ENCODE data around the gene F10.

Gene F10

DNA sequence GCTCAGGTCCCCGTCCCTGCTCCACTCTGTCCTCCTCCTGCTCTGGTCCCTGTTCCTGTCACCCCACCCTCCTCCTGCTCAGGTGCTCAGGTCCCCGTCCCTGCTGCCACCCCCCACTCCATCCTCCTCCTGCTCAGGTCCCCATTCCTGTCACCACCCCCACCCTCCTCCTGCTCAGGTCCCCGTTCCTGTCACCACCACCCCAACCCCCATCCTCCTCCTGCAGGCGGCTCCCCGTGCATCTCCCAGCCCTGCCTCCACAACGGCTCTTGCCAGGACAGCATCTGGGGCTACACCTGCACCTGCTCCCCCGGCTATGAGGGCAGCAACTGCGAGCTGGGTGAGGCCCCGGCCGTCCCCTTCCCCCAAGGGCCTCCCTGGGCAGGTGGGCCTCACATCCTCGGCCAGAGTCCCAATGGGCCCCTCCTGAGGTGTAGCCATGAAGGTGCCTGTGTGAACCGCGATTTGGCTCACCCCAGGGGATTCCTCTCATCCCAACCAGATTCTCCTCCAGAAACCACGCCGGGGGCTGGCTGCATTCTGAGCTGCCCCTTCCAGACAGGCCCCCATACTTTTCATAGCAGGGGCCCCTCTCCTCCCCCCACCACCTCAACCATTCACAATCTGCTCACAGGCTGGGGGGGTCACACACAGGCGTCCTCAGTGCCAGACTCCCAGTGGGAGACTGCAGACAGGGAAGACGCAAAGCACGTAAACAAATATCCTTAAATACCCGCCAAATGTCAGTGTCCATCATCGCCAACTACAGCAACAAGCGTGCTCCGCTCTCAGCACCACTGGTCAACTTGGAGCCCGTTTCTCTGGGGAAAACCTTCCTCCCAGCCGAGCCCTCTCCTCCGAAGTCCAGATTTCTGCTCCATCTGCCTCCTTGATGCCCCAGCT lies 40.4 kb downstream of the F10 start:
- no peak overlapping the region for H3K4me3 ChIP-seq (replicated peaks; ENCODE audit: low read depth, low read length)
- DNase-seq (ENCODE audit: extremely low read depth, low read depth), result no peak
- TF ChIP-seq, protein P1, sequence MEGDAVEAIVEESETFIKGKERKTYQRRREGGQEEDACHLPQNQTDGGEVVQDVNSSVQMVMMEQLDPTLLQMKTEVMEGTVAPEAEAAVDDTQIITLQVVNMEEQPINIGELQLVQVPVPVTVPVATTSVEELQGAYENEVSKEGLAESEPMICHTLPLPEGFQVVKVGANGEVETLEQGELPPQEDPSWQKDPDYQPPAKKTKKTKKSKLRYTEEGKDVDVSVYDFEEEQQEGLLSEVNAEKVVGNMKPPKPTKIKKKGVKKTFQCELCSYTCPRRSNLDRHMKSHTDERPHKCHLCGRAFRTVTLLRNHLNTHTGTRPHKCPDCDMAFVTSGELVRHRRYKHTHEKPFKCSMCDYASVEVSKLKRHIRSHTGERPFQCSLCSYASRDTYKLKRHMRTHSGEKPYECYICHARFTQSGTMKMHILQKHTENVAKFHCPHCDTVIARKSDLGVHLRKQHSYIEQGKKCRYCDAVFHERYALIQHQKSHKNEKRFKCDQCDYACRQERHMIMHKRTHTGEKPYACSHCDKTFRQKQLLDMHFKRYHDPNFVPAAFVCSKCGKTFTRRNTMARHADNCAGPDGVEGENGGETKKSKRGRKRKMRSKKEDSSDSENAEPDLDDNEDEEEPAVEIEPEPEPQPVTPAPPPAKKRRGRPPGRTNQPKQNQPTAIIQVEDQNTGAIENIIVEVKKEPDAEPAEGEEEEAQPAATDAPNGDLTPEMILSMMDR (IDR thresholded peaks at IDR 0.05; ENCODE audit: low read depth, low read length, missing control alignments), result no peak

DNA sequence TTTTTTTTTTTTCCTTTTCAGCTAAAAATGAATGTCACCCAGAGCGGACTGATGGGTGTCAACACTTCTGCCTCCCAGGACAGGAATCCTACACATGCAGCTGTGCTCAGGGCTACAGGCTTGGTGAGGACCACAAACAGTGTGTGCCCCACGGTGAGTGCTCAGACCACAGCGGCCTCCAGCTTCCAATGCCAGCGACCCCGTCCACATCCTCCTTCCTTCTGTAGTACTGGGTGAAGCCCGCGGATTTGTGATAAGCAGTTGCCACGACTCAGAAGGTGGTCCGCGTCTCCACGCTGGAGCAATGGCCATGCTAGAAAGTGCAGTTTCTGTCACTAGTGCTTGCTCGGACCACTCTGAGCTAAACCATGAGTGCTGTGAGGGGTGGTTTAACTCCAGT lies 41.9 kb downstream of the F10 start:
- TF ChIP-seq, protein P1 (IDR thresholded peaks at IDR 0.05; ENCODE audit: low read depth, low read length, missing control alignments), result no peak
- no peak overlapping the region for H3K4me3 ChIP-seq (replicated peaks; ENCODE audit: low read depth, low read length)
- DNase-seq (ENCODE audit: extremely low read depth, low read depth), result no peak

DNA sequence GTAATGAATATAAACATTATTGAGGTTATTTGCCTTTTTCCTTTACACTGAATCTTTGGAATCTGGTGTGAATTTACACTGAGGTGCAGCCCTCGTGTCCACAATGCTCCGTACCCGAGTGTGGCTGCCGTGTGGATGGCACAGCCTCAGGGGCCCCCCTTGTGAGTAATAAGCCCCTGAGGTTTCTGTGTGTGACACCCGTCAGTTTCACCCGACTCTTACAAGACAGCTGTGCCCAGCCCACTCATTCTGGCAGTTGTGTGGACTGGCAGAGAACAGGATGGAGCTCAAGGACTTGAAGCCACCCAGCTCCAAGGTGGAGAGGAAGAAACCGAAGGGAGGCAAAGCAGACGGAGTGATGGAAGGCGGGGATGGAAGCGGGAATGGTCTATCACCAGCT lies 43.7 kb downstream of the F10 start:
- no peak for DNase-seq (ENCODE audit: extremely low read depth, low read depth)
- H3K4me3 ChIP-seq (replicated peaks; ENCODE audit: low read depth, low read length), result no peak overlapping the region
- TF ChIP-seq, protein P1 (IDR thresholded peaks at IDR 0.05; ENCODE audit: low read depth, low read length, missing control alignments), result no peak

DNA sequence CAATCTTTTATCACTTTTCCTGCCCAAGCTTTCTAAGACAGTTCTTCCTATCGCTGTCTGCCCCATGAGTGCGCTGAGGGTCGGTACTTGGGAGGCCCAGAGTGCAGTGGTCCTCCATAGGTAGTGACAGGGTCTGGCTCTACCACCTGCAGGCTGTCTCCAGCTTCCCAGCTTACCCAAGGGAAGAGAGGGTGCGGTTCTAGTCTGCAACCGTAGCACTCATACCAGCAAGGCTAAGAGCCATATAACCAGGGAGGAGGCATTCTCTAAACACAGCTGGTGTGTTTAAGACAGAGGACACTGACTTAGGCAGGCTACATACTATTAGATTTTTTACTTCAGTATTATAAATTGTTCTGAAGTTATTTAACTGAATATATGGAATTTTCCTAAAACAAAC lies 44.1 kb downstream of the F10 start:
- TF ChIP-seq, protein P1 (IDR thresholded peaks at IDR 0.05; ENCODE audit: low read depth, low read length, missing control alignments), result no peak
- DNase-seq (ENCODE audit: extremely low read depth, low read depth), result no peak

DNA sequence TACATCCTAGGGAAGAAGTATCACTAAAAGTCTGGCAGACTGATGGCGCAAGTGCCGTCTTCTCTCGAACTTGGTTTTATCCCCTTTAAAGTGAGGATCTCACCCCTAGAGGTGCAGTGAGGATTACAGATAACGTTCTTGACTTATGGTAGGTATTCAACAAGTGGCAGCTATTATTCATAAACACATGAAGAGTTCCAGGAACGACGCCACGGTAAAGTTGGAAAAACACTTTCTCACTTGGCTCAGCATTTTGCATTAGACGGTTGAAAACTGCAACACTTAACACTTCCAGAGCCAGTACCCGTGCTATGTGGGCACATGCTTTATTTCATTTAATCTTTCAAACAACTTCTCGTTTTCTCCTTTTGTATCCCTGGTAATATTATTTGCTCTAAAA lies 44.6 kb downstream of the F10 start:
- no peak overlapping the region for H3K4me3 ChIP-seq (replicated peaks; ENCODE audit: low read depth, low read length)
- no peak for DNase-seq (ENCODE audit: extremely low read depth, low read depth)
- TF ChIP-seq, protein P1 (IDR thresholded peaks at IDR 0.05; ENCODE audit: low read depth, low read length, missing control alignments), result no peak

More for the DNA sequence above, 44.1 kb downstream of the F10 start:
- no peak overlapping the region for H3K4me3 ChIP-seq (replicated peaks; ENCODE audit: low read depth, low read length)

DNA sequence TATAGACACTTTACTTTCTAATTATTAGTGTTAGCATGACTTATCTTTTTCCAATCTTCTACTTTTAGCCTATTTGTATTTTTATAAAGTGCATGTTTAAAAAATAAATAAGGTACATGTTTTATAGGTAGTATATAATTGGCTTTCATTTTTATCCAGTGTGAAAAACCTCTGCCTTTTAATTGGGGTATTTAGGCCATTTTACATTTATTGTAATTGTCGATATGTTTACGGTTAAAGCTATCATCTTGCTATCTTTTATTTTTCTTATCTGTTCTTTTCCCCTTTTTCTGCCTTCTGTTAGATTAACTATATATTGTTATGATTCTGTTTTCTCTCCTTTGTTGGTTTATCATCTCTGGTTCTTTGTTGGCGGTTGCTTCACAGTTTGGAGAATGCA lies 45.0 kb downstream of the F10 start:
- TF ChIP-seq, protein P1 (IDR thresholded peaks at IDR 0.05; ENCODE audit: low read depth, low read length, missing control alignments), result no peak
- no peak for DNase-seq (ENCODE audit: extremely low read depth, low read depth)
- no peak overlapping the region for H3K4me3 ChIP-seq (replicated peaks; ENCODE audit: low read depth, low read length)

Measured in HFF-Myc (cell line).